Measurements from ENCODE around the gene ABCA5. TPM values are rescaled to one million over a fixed set of nuclear protein-coding genes. Genes with fewer than 3 reads are reported as not detected.
"Not testable (repeated sequence)": the region's sequence is repeated elsewhere in the genome, so short reads cannot be mapped to it uniquely, and the experiment has no call there.

Gene ABCA5
- total RNA-seq, 1 donor from 2014 or later: 1.2 TPM

DNA sequence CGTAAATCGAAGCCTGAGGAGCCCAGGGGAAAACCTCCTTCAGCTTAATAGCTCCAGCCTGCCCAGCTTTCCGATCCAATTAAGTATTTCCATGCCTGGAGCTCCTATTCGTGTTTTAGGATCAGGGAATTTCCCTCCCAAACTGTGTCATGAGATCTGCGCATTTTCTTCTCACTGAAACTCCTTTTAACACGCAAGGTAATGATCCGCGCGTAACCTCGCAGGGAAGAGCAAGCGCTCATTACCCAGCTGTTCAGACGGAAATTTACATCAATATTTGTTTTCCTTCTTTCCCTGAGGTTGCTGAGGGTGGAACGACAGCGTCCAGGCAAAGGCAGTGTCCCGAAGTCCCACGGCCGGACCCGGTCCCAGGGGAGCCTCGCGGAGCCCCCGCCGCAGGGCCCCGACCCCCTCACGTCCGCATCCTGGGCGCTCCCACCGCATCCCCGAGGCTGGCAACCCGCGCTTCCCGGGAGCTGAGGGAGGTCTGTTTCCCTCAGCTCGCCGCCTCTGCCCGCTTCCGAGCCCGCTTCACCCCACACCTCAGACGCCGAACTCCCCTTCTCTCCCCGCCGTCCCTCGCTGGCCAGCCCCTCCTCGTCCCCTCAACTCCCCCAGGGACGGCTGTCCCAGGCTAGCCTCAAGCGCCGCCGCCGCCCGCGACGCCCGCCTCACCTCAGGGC lies 415 bp downstream of the ABCA5 start:
- peak; percentile 1 for DNase-seq (ENCODE audit: low read depth)

DNA sequence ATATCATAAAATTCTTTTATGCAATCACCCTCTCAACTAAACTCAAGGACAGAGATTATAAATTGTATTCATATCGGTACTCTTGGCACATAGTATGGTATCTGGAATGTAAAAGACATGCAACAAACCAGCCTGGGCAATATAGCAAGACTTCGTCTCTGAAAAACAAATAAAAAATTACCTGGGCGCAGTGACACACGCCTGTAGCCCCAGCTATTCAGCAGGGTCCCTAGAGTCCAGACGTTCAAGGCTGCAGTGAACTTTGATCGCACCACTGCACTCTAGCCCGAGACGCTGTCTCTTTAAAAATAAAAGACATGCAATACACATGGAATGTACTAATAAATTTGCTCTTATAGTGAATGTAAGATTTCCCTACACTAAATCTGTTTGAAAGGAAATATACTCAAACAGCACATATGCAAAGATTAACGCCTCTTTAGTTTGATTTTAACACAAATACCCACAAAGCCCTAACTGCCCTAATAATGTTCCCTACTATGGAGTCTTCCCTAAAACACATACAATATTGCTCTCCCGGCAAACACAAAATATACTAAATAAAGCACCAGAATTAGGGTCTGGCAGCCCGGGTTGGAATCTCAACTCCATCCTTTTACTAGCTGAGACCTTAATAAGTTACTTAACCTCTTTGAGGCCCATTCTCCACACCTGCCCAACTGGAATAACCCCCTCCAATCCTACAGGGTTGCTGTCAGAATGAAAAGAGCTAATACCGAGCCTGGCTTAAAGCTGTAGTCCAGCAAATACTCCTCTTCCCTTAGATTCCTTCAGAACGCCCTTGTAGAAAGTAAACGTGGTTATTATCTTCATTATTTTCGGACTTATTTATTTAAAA lies 1.2 kb downstream of the ABCA5 start:
- no peak for DNase-seq (ENCODE audit: low read depth)

DNA sequence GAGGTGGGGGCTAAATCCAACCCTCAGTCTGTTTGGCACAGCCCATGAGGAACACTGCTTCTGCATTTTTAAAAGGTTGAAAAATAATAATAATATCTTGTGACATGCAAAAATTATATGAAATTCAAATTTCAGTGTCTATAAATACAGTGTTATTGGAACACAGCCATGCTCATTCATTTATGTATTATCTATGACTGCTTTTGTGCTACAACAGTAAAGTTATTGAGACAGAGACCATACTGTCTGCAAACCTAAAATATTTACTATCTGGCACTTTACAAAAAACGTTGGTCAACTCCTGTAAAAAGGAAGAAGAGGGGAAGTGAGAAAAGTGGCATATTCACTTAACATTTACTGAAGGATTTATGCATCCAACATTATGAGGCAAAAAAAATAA lies 3.1 kb downstream of the ABCA5 start:
- no peak for DNase-seq (ENCODE audit: low read depth)

DNA sequence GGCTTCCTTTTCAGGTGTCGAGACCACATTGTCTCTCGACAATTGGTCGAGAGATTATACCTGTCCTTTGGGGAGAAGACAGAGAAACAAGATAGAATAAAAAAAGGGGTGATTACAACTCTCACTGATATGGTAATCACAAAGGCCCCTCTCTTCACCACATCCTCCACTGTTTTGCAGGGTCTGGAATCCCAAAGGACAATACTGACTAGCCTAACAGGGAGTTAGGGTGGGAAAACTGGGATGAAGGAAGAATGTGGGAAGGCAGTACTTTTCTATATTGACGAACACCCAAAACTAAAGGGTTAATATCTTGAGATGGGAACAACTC lies 6.1 kb downstream of the ABCA5 start:
- no peak for DNase-seq (ENCODE audit: low read depth)

DNA sequence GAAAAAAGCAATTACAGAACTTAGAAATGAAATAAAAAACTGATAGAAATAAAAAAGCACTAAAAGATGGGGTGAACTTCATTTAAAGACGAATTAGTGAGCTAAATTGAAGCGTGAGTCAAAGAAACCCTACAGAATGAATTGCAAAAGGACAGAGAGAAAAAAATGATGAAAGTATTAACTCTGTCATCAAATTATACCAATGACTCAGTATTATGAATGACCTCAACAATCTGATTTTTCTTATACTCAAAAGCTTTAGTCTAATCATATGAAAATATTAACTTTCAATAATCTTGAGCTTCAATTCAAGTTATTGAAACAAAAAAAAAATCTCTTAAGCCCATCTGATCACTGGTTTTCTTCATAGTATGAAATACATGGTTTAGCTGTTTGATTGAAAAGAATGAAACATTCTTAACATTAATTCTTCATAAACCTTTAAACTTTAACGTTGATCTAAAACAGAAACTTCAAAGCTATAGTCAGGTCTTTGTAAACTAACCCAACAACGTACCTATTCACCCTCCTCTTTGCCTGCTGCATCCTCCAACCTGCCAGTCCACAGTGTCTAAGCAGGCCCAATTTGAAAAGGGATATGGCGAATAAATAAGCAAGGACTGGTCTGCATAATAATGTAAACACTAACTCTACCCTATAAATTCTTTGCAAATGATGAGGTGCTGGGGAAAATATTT lies 6.6 kb downstream of the ABCA5 start:
- no peak for DNase-seq (ENCODE audit: low read depth)

DNA sequence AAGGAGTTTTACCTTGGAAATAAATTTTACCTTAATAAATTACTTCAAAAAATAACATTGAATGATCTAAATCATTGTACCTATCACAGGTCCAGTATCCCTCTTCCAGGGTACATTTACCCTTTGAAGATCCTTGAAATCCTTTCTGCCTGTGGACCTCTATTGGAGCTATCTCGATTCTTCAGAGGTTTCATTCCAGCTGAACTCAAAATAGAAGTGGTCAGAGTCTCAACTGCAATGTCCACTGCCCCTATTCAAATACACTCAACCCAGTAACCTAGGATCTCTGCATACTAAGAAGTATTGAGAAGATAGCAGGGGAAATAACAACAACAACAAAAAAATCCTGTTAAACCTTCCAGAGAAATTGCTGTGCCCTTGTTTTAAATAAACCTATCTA lies 9.3 kb downstream of the ABCA5 start:
- no peak for DNase-seq (ENCODE audit: low read depth)

DNA sequence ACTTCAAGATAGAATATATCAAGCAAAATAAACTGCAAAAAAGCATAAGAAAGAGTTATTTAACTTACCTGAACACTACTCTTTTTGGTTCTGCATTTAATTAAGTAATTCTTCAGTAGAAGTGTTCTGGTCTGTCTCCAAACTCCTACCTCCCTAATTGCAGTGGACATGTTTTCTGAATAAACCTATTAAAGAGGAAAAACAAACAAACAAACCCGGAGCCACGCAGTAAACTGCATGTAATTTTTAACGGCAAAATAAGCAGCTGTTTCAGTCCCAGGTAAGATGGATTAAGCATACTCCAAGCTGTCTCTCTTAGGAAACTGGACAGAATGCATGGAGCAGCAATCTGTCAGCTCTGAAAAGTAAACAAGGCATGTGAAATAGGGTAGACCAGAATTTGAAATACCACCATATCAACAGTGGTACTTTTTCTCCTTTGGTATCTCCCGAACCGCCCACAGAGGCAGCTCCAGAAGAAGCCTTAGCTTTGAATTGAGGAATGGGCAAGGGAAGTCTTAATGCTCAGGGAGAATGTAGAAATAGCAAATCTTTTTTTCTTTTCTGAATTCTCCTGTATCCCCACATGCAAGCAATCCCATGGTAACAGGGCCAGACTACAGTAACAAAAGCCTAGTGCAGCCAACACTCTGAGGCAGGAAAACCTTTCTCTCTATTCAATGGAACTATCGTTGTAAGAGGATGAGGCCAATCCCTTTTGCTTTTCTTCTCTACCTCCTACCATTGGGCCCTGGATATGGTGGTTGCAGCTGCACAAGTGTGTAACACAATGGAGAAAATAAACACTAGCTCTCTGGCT lies 12.5 kb downstream of the ABCA5 start:
- DNase-seq (ENCODE audit: low read depth): no peak

DNA sequence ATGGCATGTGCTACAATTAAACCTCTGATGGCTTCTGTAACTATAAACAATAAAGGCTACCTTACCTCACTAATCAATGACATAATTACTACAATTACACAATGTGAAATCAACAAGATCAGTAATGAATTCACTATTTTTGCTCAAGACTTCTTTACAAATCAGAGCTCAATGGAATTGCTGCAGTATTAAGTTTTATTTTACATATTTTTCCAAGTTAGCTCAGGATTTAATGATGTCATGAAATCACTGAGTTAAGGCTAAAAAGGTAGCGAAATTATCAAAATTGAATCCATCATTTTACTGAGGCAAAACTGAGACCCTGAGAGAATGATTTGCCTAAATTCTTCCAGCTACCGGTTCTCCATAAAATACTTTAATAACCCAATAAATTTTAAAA lies 21.8 kb downstream of the ABCA5 start:
- DNase-seq (ENCODE audit: low read depth): no peak

DNA sequence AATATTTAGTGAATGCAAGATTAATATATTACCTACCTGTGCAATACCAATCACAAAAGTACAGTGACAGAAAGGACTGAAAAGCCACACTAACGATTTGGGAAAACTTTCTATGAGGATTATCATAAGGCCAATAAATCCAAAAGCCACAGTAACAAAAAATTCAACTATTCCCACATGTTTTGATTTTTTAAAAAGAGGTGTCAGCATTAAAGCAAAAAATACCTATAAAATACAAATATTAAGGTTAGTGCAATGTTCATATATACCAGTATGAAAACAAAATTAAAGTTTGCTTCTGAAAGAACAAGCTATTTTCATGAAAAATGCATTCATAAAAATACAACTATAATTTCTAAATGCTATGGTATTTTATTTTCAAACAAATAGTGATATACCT lies 24.3 kb downstream of the ABCA5 start:
- no peak for DNase-seq (ENCODE audit: low read depth)

DNA sequence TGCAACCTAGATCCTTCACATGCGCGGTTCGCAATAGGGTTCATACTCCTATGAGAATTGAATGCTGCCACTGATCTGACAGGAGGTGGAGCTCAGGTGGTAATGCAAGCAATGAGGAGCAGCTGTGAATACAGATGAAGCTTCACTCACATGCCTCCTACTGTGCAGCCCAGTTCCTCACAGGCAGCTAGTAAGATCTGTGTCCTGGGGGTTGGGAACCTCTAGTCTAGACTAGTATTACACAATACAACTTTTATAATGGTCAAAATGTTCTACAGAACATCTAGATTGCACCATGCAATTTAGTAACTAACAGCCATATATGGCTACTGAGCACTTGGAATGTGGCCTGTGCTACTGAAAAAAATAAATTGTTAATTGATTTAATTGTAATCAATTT lies 26.7 kb downstream of the ABCA5 start:
- no peak for DNase-seq (ENCODE audit: low read depth)

DNA sequence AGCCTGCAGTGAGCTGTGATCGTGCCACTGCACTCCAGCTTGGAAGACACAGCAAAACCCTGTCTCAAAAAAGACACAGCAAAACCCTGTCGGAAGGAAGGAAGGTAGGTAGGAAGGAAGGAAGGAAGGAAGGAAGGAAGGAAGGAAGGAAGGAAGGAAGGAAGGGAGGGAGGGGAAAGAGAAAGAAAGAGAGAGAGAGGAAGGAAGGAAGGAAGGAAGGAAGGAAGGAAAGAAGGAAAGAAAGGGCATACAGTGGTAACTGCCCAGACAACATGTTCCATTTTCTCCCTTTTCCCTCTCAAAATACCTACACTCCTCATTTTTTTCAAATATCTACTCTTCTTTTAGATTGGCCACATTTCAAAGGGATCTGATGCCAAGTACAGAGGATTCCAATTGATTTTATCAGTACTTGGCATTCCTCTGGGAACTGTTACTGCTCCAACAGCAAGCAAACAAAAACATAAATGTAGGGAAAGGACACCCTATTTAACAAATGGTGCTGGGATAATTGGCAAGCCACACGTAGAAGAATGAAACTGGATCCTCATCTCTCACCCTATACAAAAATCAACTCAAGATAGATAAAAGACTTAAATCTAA lies 28.7 kb downstream of the ABCA5 start:
- DNase-seq (ENCODE audit: low read depth): not testable (repeated sequence)

DNA sequence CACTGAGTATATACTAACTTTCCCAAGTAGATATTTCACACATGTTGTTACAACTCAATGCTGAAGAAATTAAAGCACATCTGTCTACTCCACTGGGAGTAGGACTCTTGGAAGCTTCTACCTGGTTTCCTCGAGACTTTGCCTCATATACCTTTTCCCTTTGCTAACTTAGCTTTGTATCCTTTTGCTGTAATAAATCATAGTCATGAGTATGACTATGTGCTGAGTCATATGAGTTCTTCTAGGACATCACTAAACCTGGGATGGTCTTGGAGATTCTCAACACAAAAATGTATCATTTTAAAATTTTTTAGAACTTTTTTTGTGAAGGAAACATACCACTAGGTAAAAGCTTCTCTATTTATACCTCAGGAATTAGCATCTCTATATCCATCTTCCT lies 39.8 kb downstream of the ABCA5 start:
- no peak for DNase-seq (ENCODE audit: low read depth)

DNA sequence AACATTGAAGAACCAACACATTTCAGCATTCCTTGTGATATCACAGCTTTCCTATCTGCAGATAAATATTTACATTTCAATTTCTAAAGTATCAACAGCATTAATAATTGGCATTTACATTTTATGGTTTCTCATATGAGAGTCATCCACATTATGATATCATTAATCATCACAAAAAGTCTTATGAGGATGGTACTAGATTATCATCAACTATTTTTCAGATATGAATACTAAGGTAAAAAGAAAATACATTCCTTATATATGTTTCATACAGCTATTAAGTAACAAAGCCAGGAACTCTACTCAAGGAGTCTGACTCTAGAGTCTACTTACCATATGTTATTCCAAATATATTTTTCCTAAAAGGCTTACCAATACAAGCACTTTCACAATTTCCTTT lies 40.7 kb downstream of the ABCA5 start:
- DNase-seq (ENCODE audit: low read depth): no peak

DNA sequence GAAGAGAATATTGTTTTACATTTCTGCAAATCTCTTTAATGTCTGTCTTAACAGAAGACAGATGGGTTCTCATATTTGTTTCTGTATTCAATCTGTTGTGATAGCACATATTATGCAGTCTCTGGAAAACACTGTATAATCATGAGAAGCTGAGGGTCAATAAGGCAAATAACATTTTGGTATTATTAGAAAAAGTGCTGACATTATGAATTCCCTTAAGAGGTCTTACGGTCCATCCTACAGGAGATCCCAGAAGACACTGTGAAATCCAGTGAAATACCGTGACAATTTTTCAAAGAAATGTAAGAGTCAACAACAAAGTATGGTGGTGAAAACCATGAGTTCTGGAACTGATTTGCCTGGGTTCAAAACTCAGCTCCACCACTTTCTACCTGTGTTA lies 42.3 kb downstream of the ABCA5 start:
- no peak for DNase-seq (ENCODE audit: low read depth)

DNA sequence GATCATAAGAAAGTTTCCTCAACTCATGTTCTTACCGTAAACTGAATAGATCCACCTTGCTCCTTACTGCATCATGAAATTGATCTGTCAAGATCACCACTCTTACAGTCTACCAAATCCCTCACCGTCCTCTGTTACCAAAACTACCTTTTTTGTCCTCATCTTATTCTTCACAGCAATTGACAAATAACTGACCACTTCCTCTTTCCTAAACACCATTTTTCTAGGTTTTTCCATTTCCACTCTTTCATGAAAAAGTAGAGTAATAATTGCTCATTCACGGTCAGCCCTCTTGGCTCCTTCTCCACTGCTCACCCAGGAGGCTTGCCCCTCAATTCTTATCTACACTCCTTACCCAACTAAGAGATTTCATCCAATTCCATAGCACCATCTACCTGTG lies 44.9 kb downstream of the ABCA5 start:
- no peak for DNase-seq (ENCODE audit: low read depth)

DNA sequence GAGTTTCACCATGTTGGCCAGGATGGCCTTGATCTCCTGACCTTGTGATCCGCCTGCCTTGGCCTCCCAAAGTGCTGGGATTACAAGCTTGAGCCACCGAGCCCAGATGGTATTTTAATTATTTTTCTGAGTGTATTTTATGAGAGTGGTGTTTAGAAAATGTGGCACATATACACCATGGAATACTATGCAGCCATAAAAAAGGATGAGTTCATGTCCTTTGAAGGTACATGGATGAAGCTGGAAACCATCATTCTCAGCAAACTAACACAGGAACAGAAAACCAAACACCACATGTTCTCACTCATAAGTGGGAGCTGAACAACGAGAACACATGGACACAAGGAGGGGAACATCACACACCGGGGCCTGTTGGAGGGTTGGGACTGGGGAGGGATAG lies 50.7 kb downstream of the ABCA5 start:
- DNase-seq (ENCODE audit: low read depth): not testable (repeated sequence)

DNA sequence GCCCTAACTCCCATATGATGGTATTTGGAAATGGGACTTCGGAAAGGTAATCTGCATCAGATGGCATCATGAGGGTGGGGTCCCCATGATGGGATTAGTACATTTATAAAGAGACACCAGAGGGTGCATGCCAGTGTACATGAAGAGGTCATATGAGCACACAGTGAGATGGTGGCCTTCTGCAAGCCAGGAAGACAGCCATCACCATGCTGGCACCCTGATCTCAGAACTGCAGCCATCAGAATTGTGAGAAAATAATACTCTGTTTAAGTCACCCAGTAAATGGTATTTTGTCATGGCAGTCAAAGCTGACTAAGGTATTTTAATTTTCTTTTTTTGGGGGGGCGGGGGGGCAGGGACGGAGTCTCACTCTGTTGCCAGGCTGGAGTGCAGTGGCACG lies 51.2 kb downstream of the ABCA5 start:
- no peak for DNase-seq (ENCODE audit: low read depth)

DNA sequence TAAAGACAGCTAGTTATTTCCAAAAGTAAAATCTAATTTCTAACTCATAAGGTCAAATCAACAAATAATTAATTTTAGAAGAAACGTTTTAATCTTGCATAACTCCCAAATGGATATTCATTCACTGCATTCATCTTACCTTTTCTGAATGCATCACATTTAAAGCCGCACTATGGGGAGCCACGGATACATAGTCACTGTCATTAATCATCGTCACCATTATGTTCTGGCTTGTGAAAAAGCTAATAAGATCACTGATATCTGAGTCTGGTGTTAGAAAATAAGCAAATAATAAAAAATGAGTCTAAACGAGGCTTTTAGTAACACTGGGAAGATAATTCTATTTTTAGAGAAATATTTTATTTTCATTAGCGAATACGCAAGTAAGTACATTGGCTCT lies 55.9 kb downstream of the ABCA5 start:
- no peak for DNase-seq (ENCODE audit: low read depth)

DNA sequence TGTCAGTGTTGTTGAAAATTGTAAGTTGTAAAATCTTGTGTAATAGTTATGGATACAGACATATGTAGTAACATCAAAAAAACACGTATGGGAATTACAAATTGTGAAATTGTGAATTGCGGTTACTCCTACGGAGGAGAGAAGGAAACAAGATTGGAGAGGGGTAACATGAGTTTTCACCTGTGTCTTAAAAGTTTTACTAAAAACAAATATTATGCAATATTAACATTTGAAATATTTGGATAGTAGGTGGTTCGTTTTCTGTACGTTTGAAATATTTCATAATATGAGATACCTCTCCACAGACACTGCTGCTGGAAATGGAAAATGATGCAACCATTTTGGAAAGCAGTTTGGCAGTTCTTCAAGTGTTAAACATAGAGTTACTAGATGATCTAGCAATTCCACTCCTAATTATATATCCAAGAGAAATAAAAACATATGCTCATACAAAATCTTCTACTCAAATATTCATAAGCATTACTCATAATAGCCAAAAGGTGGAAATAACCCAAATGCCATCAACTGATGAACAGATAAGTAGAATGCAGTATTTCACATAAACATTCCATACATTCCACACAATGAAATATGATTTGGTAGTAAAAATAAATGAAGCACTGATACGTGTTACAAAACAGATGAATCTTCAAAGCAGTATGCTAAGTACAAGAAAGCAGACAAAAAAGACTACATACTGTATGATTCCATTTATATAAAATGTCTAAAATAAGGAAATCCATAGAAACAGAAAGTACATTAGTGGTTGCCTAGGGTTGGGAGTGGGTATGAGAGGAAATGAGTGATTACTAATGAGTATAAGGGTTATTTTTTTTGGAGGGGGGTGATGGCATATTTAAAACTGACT lies 57.6 kb downstream of the ABCA5 start:
- peak; percentile 6 for DNase-seq (ENCODE audit: low read depth)

DNA sequence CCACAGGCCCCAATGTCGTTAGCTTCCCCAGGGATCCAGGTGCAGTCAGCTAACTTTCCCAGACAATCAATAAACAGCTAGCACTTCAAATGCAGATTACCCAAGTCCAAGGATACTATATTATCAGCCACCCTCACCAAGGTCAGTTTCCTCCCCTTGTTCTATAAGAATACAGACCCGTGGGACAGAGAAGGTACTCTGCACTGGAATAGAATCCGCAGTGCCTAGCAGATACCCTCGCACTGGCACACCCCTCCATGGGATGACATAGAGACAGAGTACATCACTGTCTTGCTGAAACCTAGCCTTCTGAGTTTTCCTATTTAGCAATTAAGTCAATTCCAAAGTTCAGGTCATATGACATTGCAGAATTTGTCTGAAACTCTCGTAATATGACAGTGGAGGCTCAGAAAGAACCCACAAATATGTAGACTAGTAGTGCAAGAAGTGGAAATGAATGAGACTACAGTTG lies 58.4 kb downstream of the ABCA5 start:
- no peak for DNase-seq (ENCODE audit: low read depth)

Measured in myocyte (in vitro differentiated cells).